GM23248 (cell line): Measurements from ENCODE around the gene UBE2G1.

ENCODE experiments used
- EZH2 ChIP-seq: fragments of 200-600 bp; sonication (generic); IDR thresholded peaks from 2 replicates; pipeline ENCODE4 v1.6.1; 2018; ENCODE audit warnings: antibody characterized with exemption, mild to moderate bottlenecking; ENCODE audit not compliant: insufficient read depth, poor library complexity, severe bottlenecking
- EZH2phosphoT487 ChIP-seq: fragments of 200-600 bp; sonication (generic); IDR thresholded peaks from 2 replicates; pipeline ENCODE4 v1.6.1; 2018; ENCODE audit warnings: antibody characterized with exemption, moderate library complexity, mild to moderate bottlenecking, low read depth; ENCODE audit not compliant: insufficient read depth

GRCh38 chr17:4368341-4368740, 1.9 kb upstream of the UBE2G1 start:
- TF ChIP-seq EZH2 (no peak), EZH2phosphoT487 (no peak)
